Measurements from ENCODE around the gene PPFIA2.

PPFIA2 gene

DNA sequence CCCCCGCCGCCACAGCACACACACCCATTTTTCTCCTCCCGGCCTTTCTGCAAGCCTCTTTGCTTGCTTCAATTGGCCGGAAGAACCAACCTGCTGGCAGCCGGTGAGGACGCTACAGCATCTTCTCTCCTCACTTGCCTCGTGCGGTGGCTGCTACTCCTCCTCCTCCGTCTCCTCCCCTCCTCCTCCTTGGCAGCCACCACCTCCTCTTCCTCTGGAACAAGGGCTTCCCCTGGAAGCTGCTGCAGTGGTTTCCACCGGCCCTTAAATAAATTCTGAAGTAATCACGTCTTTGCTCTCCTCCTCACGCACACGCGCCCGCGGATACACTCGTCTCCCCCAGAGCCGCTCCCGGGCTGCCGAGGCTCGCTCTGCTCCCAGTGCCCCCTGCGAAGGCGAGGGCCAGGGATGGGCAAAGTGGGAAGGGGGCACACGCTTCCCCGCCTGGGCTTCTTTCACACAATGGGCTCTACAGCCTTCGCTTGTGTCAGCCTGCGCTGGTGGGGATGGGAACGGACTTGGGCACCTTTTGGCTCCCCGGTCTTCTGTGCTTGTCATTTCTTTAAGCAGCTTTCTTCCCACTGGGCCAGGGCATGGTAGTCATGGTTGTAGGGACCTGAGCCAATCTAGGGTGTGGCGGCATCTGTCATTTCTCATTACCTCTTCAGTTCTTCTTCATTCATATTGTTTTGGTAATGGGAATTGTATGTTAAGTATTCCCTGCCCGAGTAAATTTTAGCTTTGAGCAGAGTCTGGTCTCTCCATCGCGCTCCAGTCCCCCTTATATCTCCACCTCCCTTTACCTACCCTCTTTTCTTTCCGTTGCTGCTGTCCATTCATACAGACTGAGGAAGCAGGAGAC is at the start of gene PPFIA2:
TSS of gene PPFIA2 (minus strand) at position 161 of the 862 bp plus-strand sequence.
- DNase-seq: peak; percentile 46 to 95 (median 62)
- intact Hi-C loops (cut with DNase I): loop anchor here (10.0 kb wide), 1 partner anchor 115 kb away; no protein-coding TSS in a partner anchor

- intact Hi-C loops (cut with DNase I): no loop called here
- DNase-seq: no peak
Observed at GRCh38 chr12:81800298-81801148, 41.4 kb upstream of the PPFIA2 start.

DNA sequence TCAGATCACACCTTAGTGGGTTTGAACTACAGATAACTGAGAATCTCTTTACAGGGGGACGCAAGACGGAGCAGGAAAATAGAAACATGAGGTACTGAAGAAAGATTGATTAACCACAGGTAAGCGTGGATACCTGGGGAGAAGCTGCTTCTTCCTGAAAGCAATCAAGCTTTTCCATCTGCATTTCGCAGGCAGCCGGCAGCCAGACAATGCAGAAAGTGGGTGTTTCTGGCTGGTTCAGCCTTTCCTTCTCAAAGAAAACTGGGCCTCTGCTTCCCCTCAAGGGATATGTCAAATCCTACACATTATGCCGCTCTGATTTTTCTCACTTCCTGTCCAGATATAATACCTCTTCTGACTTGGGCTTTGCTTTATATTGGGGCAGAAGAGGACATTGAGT is 39.1 kb upstream of the PPFIA2 start:
- intact Hi-C loops (cut with DNase I): no loop called here
- peak in 2 of 10 donors; percentile 45 to 75 for DNase-seq

DNA sequence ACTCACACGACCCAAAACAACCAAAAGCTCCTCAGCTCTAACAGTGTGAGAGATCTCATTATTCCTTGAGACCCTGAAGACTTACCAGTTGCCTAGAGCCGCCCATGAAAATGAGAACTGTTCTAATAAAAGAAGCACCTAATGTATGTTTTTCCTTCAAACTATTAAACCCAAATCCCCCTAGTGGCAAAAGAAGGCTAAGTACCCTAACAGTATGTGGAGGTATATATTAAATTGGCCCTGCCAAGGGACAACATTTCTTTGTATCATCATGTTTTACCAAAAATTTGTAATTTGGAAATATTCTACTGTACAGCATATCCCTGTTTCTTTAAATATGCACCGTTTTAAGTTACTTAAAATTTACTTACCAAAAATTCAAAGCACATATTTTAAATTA is 38.0 kb upstream of the PPFIA2 start:
- DNase-seq: no peak
- intact Hi-C loops (cut with DNase I): no loop called here

DNA sequence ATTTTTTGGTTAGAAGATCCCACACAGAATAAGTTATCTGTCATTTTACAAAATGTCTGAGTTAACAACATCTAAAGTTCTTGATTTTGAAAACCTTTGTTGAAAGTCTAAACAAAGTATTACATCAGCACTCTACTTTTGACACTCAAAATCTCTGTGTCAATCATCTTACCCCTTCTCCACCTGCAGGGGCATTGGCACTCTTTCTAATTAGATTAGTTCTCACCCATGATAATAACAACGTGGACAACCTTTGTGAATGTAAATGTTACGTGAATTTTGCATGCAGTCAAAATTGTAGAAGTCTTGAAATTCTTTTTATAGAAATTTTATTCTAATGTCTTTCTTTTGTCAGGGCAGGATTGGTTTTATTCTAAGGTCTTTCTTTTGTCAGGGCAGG is 33.5 kb upstream of the PPFIA2 start:
- DNase-seq: no peak
- intact Hi-C loops (cut with DNase I): no loop called here

- no peak for DNase-seq
- intact Hi-C loops (cut with DNase I): no loop called here
Observed at GRCh38 chr12:81779216-81779615, 20.1 kb upstream of the PPFIA2 start.

DNA sequence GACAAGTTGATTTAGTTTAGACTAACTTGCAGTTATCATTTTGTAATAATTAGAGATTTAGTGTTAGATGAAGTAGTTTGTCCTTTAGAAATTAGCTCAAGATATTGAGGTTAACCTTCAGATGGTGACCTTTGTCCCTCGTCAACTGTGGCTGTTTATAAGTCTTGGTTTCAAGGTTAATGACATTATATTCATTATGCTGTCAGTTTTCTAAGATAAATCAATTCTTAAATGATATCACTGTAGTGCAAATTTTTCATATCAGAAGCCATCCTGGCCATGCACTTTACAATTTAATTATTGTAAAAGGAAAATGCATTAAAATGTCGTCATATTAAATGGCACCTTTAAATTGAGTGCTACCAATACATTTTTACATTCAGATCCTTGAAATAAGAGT is 19.6 kb upstream of the PPFIA2 start:
- no peak for DNase-seq
- intact Hi-C loops (cut with DNase I): no loop called here

GRCh38 chr12:81758421-81759189 is 545 bp downstream of the PPFIA2 start:
- DNase-seq: peak; percentile 44 to 94 (median 62)
- intact Hi-C loops (cut with DNase I): loop anchor here (10.0 kb wide), 1 partner anchor 114 kb away; no protein-coding TSS in a partner anchor

GRCh38 chr12:81757731-81758365 is 1.3 kb downstream of the PPFIA2 start:
- DNase-seq: no peak

GRCh38 chr12:81729781-81730180 is 29.4 kb downstream of the PPFIA2 start:
- DNase-seq: no peak
- intact Hi-C loops (cut with DNase I): no loop called here

More at GRCh38 chr12:81757731-81758365, 1.3 kb downstream of the PPFIA2 start:
- intact Hi-C loops (cut with DNase I): loop anchor here (10.0 kb wide), 1 partner anchor 113 kb away; no protein-coding TSS in a partner anchor

GRCh38 chr12:81727391-81727790 is 31.8 kb downstream of the PPFIA2 start:
- intact Hi-C loops (cut with DNase I): no loop called here
- DNase-seq: no peak

DNA sequence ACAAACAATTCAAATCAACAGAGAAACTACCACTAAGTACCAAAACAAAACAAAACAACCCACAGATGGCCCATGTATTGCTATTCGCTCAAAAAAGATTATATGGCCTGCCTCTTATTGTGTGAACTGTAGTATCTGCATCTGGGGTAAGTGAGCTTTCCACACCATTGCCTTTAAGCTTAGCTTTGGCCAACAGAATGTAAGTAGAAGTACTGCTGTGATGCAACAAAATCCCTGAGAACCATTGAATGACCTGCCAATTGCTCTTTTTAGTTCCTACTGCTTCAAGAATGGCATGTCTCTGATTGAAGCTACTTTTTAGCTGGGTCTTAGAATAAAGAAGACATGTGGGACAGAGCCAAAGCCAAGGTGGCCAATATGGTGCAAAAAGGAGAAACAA is 32.5 kb downstream of the PPFIA2 start:
- intact Hi-C loops (cut with DNase I): no loop called here
- DNase-seq: no peak

DNA sequence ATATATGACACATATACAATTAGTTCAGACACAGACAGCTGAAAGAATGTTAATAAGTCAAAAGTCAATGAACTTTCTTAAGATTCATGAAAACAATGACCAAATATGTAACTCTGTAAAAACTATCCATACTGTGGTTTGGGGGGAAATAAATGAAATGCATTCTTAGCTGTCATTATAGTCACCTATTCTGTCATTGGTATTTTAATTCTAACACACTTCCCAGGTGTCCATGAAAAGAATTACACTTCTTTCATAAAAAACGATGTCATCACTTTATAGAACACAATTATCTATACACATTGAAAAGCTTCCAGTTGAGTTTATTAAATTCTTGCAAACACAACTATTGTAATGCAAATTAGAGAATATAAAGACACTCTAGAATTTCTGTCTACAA is 35.8 kb downstream of the PPFIA2 start:
- no peak for DNase-seq
- intact Hi-C loops (cut with DNase I): no loop called here

DNA sequence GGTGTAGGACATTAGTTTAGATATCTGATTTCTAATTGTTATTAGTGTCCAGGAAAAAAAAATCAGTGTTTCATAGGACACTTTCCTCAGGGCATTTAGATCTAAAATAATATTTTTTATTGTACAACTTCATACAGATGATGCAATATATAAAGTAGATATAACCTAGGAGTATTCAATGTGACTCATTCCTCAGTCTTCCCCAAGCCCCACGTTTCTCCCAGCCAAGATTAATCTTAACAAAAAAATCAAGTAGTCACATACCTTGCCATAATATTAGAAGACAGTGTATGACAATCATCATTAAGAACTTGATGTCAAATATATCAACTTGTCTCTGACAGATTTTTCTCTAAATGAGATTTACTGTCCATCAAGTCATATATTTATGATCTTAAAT is 37.1 kb downstream of the PPFIA2 start:
- no peak for DNase-seq
- intact Hi-C loops (cut with DNase I): no loop called here

DNA sequence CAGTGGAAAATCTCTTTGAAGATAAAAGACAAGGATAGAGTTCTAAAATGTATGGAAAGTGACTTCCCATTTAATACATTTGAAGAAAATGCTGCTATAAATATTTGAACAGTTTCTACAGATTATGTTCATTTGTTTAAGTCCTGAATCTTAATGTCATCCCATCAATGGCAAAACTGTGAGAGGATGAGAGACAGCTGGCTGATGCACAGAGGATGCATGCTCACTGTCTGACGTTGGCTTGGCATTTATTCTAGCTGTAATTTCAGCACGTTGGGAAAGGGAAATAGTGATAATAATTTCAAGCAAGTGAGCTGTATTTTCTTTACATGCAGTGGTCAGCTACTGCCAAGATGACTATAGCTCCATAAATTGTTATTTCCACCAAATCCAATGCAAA is 40.5 kb downstream of the PPFIA2 start:
- no peak for DNase-seq
- intact Hi-C loops (cut with DNase I): no loop called here

DNA sequence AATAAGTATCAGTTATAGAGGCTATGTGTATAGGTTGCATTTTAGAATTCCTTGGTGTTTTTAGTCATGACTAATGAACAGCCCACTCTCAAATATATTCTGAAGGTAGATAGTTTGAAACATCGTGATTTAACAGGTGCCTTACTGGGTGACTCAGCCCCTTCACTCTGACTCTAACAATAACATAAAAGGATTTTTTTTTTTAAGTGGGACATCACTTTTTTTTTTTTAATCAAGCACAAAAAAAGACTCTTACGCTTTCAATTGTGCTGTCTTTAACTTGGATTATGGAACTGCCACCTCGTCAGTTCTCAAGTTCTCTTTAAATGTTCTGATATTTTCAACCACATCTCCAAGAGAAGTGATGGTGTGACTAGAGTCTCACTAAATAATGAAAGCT is 46.6 kb downstream of the PPFIA2 start:
- DNase-seq: no peak
- intact Hi-C loops (cut with DNase I): no loop called here

DNA sequence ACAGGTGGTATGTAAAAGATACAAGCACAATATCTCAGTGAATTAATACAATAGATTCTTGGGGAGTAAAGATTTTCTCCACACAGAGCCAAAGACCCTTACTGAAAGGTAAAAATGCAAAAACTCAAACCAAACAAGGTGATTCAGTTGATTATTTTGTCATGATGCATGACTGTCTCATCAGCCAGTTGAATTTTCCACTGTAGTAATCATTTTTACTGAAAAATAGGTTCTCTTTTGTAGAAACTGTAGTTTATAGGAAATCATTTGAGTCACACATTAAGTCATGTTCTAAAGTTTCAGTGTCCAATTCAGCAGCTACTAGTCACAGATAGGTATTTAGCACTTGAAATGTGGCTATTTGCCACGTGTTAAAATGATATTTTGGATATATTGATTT is 53.6 kb downstream of the PPFIA2 start:
- intact Hi-C loops (cut with DNase I): no loop called here
- no peak for DNase-seq

DNA sequence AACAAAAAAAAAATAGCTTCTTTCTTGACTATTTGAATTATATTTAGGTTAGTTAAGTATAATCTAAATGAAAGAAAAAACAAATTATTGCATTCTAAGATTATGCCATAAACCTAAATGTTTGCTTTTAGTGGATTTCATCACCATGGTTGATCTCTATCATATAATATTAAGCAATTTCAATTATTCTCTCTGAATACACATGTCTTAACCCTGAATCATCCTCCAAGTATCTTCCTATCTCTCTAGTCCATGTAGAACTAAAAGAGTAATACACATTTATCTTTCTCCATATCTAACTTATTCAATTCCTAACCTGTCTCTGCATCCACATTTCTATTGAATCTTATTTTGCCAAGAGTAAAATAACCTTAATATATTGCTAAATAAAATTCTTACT is 59.6 kb downstream of the PPFIA2 start:
- DNase-seq: no peak
- intact Hi-C loops (cut with DNase I): no loop called here

DNA sequence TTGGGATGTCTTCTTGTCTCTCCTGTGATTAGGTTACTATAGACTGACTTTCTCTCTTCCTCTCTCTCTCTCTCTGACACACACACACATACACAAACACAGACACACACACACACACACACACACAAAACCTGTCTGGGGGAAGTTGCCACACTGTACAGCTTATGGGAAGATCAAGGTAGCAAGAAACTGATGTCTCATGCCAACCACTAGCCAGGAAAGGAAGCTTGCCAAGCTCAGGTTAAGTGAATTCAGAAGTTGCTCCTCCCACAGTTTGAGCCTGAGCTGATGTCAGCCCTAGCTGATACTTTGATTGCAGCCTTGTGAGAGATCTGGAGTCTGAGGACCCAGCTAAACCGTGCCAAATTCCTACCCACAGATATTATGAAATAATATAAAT is 67.1 kb downstream of the PPFIA2 start:
- intact Hi-C loops (cut with DNase I): no loop called here
- no peak for DNase-seq

GRCh38 chr12:81683881-81684280 is 75.3 kb downstream of the PPFIA2 start:
- intact Hi-C loops (cut with DNase I): no loop called here
- no peak for DNase-seq

Data from posterior cingulate gyrus (tissue), 11 donors.